ENCODE data around the gene PLP2. TPM values are rescaled to one million over a fixed set of nuclear protein-coding genes. Genes with fewer than 3 reads are reported as not detected.
"Not testable (repeated sequence)": the region's sequence is repeated elsewhere in the genome, so short reads cannot be mapped to it uniquely, and the experiment has no call there.

Gene PLP2
- total RNA-seq, 4 donors from 2014 or later, result 57.9 to 78.7 (median 67.9) TPM

DNA sequence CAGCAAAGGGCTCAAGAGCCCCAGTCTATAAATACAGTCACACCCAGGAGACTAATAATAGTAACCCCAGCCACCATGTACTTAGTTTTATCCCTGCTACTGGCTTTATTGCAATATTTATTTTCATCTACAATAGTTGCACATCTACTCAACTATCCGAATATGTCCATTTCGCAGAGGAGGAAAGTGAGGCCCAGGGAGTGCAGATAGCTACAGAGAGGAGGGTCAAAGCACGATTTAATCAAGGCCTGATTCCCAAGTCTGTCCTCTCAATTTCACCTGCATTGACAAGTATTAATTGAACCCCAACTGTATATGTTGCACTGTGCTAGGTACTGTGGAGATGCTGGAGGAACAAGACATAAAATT lies 4.0 kb upstream of the PLP2 start:
- Histone ChIP-seq H3K27ac (peak overlapping the region; percentile 89 to 96 (median 92)), H3K4me3 (peak overlapping the region; percentile 42 to 51), H3K9me3 (no peaks in the 10 kb centered on the region), H3K27me3 (no peaks in the 10 kb centered on the region), H3K36me3 (no peaks in the 10 kb centered on the region), H3K4me1 (peaks cover 0 to 40% (median 0%) of the 10 kb centered on the region in 3 donors)
- no peak for ATAC-seq
- WGBS, 2 donors (ENCODE audit: low coverage in 1 of 2), result 53 to 71% methylated on average over 3 of the region's 3 CpGs
- no peak for TF ChIP-seq POLR2AphosphoS5 (IDR thresholded peaks at IDR 0.05)

DNA sequence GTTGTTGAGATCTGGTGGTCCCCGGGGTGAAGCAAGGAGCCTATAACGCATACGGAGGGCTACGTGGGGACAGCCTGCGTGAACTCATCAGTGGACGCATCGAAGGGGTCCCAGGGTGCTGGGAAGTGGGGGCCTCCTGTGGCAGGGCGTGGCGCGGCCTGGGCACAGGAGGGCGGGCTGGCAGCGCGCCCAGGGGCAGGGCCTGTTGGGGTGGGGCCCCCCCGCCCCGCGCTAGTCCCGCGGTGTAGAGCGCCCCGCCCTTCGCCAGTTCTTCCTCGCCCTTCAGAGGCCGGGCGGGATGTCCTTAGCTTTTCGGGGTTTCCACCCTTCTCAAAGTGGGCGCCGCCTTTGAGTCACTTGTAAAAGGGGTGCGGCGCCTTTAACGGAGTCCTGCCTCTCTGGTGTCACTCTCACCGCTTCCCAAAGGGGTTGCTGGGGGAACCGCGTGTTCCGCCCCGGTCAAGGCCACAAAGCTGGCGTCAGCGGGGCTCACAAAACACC lies 632 bp downstream of the PLP2 start:
- peaks cover 0 to 32% of the 10 kb centered on the region in 2 donors for H3K36me3 ChIP-seq
- no peaks in the 10 kb centered on the region for H3K27me3 ChIP-seq
- TF ChIP-seq POLR2A (IDR thresholded peaks at IDR 0.05) (no peak), POLR2AphosphoS5 (IDR thresholded peaks at IDR 0.05) (peak; percentile 28)
- TF ChIP-seq, protein P1, sequence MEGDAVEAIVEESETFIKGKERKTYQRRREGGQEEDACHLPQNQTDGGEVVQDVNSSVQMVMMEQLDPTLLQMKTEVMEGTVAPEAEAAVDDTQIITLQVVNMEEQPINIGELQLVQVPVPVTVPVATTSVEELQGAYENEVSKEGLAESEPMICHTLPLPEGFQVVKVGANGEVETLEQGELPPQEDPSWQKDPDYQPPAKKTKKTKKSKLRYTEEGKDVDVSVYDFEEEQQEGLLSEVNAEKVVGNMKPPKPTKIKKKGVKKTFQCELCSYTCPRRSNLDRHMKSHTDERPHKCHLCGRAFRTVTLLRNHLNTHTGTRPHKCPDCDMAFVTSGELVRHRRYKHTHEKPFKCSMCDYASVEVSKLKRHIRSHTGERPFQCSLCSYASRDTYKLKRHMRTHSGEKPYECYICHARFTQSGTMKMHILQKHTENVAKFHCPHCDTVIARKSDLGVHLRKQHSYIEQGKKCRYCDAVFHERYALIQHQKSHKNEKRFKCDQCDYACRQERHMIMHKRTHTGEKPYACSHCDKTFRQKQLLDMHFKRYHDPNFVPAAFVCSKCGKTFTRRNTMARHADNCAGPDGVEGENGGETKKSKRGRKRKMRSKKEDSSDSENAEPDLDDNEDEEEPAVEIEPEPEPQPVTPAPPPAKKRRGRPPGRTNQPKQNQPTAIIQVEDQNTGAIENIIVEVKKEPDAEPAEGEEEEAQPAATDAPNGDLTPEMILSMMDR (IDR thresholded peaks at IDR 0.05), result peak in 1 of 4 experiments; percentile 4
- whole genome bisulfite sequencing, 2 donors (ENCODE audit: low coverage in 1 of 2), result 66% methylated on average over 12 of the region's 37 CpGs; no CpG with 5 or more reads in 1 of the 2 donors
- peak overlapping the region; percentile 61 to 70 for H3K4me3 ChIP-seq
- peaks cover 0 to 42% (median 3%) of the 10 kb centered on the region in 3 donors for H3K4me1 ChIP-seq
- peak; percentile 77 for ATAC-seq
- peak overlapping the region; percentile 82 to 96 (median 93) for H3K27ac ChIP-seq
- no peaks in the 10 kb centered on the region for H3K9me3 ChIP-seq

DNA sequence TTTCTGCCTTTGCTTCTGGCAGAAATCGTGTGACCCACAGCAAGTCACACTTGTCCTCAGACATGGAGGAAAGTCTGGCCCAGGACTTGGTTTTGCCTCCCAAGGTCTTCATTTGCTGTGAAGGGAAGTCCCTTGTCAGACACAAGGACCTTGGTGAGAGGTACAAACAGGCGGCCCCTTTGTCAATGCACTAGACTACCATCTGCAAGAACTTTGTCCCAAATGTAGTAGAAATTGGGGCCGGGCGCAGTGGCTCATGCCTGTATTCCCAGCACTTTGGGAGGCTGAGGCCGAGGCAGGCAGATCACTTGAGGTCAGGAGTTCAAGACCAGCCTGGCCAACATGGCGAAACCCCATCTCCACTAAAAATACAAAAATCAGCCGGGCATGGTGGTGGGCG lies 1.8 kb downstream of the PLP2 start:
- H3K9me3 ChIP-seq, H3K27me3 ChIP-seq, ATAC-seq: not testable (repeated sequence)
- Histone ChIP-seq H3K4me1 (peaks cover 0 to 32% (median 3%) of the 10 kb centered on the region in 3 donors), H3K36me3 (peaks cover 0 to 39% of the 10 kb centered on the region in 2 donors), H3K27ac (peak overlapping the region; percentile 82 to 96 (median 93)), H3K4me3 (peak overlapping the region in 1 of 2 donors; percentile 70)
- WGBS, 2 donors (ENCODE audit: low coverage in 1 of 2), result no CpG with 5 or more reads among the region's 8 CpGs

DNA sequence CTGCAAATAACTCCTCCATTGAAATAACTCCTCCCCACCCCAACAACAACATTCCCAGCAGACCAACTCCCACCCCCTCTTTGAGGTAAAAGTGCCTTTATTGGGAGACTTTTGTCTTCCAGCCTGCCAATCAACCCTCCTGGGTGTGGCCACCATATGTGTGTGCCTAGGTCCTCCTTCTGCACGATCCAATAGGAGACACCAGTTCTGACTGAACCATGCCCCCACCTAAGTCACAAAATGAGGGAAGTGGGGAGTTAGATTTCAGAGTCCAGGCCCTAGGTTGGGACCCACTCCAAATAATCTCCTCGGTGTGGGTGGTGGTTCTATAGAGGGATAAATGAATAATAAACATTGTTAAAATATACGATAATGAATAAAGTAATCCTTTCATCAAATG lies 3.0 kb downstream of the PLP2 start:
- ATAC-seq, result no peak
- peak overlapping the region in 1 of 4 donors; percentile 2 for H3K27ac ChIP-seq
- no peaks in the 10 kb centered on the region for H3K9me3 ChIP-seq
- TF ChIP-seq POLR2AphosphoS5 (IDR thresholded peaks at IDR 0.05) (no peak), POLR2A (IDR thresholded peaks at IDR 0.05) (no peak), EP300 (IDR thresholded peaks at IDR 0.05) (no peak)
- TF ChIP-seq, protein P1 (IDR thresholded peaks at IDR 0.05), result no peak
- peaks cover 0 to 51% of the 10 kb centered on the region in 2 donors for H3K36me3 ChIP-seq
- peaks cover 0 to 32% (median 3%) of the 10 kb centered on the region in 3 donors for H3K4me1 ChIP-seq
- H3K4me3 ChIP-seq, result no peak overlapping the region
- WGBS, 2 donors (ENCODE audit: low coverage in 1 of 2), result 35 to 50% methylated on average over 2 of the region's 3 CpGs
- H3K27me3 ChIP-seq, result no peaks in the 10 kb centered on the region

DNA sequence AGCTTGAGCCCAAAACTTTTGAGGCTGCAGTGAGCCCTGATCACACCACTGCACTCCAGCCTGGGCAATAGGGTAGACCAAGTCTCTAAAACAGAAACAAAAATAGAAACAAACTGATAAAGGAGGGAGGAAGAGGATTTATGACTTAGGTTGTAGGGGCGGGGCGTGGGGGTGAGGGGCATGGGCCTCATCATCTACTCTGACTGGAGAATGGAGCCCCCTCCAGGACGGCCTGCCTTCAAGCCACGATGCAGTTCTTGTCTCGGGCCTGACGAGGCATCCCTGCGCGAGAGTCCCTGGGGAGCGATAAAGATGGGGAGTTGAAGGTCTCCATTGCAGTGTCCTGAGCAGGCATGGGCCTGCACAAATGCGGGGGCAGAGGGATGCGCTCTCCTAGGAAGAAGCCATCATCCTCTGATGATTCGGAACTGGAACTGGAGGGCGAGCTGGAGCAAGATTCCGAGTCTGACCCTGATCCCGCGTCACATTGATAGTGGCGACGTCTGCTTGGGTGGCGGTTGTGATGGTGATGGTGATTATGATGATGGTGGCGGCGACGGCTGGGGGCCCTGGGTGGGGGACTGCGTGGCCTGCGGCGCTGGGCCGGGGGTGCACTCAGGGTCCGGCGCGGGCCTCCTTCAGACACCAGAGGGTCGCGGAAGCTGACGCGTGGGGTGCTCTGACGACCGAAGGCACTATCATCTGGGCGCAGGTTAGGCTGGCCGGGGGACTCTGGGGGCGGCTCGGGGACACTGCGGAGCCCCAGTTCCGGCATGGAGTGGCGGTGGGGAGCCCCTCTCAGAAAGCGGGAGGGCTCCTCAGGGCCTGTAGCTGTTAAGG lies 4.0 kb downstream of the PLP2 start:
- H3K36me3 ChIP-seq, result peaks cover 0 to 56% of the 10 kb centered on the region in 2 donors
- H3K4me3 ChIP-seq, result no peak overlapping the region
- TF ChIP-seq POLR2A (IDR thresholded peaks at IDR 0.05), result no peak
- TF ChIP-seq, protein P1 (IDR thresholded peaks at IDR 0.05), result no peak
- TF ChIP-seq EP300 (IDR thresholded peaks at IDR 0.05), result no peak
- TF ChIP-seq POLR2AphosphoS5 (IDR thresholded peaks at IDR 0.05), result no peak
- H3K27ac ChIP-seq, result no peak overlapping the region
- peaks cover 0 to 32% (median 3%) of the 10 kb centered on the region in 3 donors for H3K4me1 ChIP-seq
- no peaks in the 10 kb centered on the region for H3K27me3 ChIP-seq
- 60% methylated on average over 3 of the region's 43 CpGs; no CpG with 5 or more reads in 1 of the 2 donors for WGBS, 2 donors (ENCODE audit: low coverage in 1 of 2)
- no peak for ATAC-seq
- no peaks in the 10 kb centered on the region for H3K9me3 ChIP-seq
